Activated CD4-positive, alpha-beta T cell treated with anti-CD3 and anti-CD28 coated beads for 36 hours (primary cell): ENCODE results near the gene PSKH1. TPM values are rescaled to one million over a fixed set of nuclear protein-coding genes. Genes with fewer than 3 reads are reported as not detected.
A peak's percentile ranks its signal among the peaks of the same experiment; 100 is the strongest.

Experiments
- ATAC-seq: fragments of 200-7000 bp; cut with Tn5 transposase; one replicate; pipeline ENCODE4 v1.10.0; 2021; ENCODE audit warnings: mild to moderate bottlenecking, moderate library complexity
- CTCF ChIA-PET: fragments of 350-600 bp; sonication (Branson Sonifier 250); formaldehyde crosslinking; loops from one replicate; lab custom pipeline; 2021; ENCODE audit warnings: antibody characterized with exemption; lab: Charles Lee
- POLR2A ChIA-PET: fragments of 350-600 bp; sonication (Branson Sonifier 250); formaldehyde crosslinking; loops from one replicate; lab custom pipeline; 2021; ENCODE audit warnings: antibody characterized with exemption, inconsistent platforms; lab: Charles Lee
- DNase-seq: peaks from one replicate; pipeline ENCODE4 v3.0.0-alpha.2; 2020
- H3K27ac Mint-ChIP-seq: one replicate; pipeline ENCODE4 v1.8.0; 2021; ENCODE audit warnings: mixed read lengths
- H3K27me3 Mint-ChIP-seq: one replicate; pipeline ENCODE4 v1.8.0; 2021; ENCODE audit warnings: mixed read lengths
- H3K36me3 Mint-ChIP-seq: one replicate; pipeline ENCODE4 v1.8.0; 2021; ENCODE audit warnings: low read depth, mixed read lengths
- H3K4me1 Mint-ChIP-seq: one replicate; pipeline ENCODE4 v1.8.0; 2021; ENCODE audit warnings: mixed read lengths
- H3K4me3 Mint-ChIP-seq: one replicate; pipeline ENCODE4 v1.8.0; 2021; ENCODE audit warnings: mild to moderate bottlenecking, moderate library complexity, mixed read lengths
- H3K9me3 Mint-ChIP-seq: one replicate; pipeline ENCODE4 v1.8.0; 2021; ENCODE audit warnings: low read depth, mixed read lengths
- intact Hi-C, 2 experiments: fragments of 100-400 bp; cut with DNase I in 1 of 2; cut with micrococcal nuclease in 1 of 2; formaldehyde crosslinking; loops; one replicate each; pipeline versions ENCODE4 v1.14.2 to v1.15.1; 2022 to 2024; cut with DNase I, micrococcal nuclease
- total RNA-seq, 2 experiments: library from RNA; stranded (reverse); gene quantifications; one replicate each; pipeline ENCODE4 v1.2.3, GENCODE V29; 2021

Gene PSKH1
- total RNA-seq, 2 experiments from 2014 or later: 11.7 to 11.9 TPM

- ChIA-PET POLR2A (interaction anchor here (0.6 to 1.4 kb wide), 2 partner anchors 26 to 64 kb away, joined by 3 read pairs; no protein-coding TSS in a partner anchor), CTCF (interaction anchor here (0.6 to 2.6 kb wide), 9 partner anchors 12 to 124 kb away, joined by 3 to 14 read pairs (median 4); no protein-coding TSS in a partner anchor)
- Mint-ChIP-seq H3K36me3 (peaks cover 28% of the 10 kb centered on the region), H3K27me3 (no peaks in the 10 kb centered on the region), H3K9me3 (no peaks in the 10 kb centered on the region), H3K4me3 (no peak overlapping the region), H3K27ac (peak overlapping the region; percentile 76), H3K4me1 (peaks cover 28% of the 10 kb centered on the region)
- no peak for ATAC-seq
- no peak for DNase-seq
- intact Hi-C loops: no loop called here
Measured at GRCh38 chr16:67940446-67941089, 47.5 kb downstream of the PSKH1 start.

- intact Hi-C loops: no loop called here
- no peak overlapping the region for H3K4me3 Mint-ChIP-seq
- CTCF ChIA-PET: interaction anchor here (0.7 to 2.6 kb wide), 16 partner anchors 13 to 125 kb away, joined by 3 to 14 read pairs (median 4); no protein-coding TSS in a partner anchor
- H3K27ac Mint-ChIP-seq: no peak overlapping the region
- H3K27me3 Mint-ChIP-seq: no peaks in the 10 kb centered on the region
- POLR2A ChIA-PET: no interaction called here
- H3K36me3 Mint-ChIP-seq: peaks cover 25% of the 10 kb centered on the region
- DNase-seq (no peak), ATAC-seq (no peak)
- H3K9me3 Mint-ChIP-seq: no peaks in the 10 kb centered on the region
- H3K4me1 Mint-ChIP-seq: peaks cover 28% of the 10 kb centered on the region
Measured at GRCh38 chr16:67941469-67942199, 48.6 kb downstream of the PSKH1 start.

- no peaks in the 10 kb centered on the region for H3K27me3 Mint-ChIP-seq
- no peaks in the 10 kb centered on the region for H3K9me3 Mint-ChIP-seq
- intact Hi-C loops: no loop called here
- no peak overlapping the region for H3K4me3 Mint-ChIP-seq
- H3K27ac Mint-ChIP-seq: no peak overlapping the region
- POLR2A ChIA-PET: no interaction called here
- H3K4me1 Mint-ChIP-seq: peaks cover 24% of the 10 kb centered on the region
- peaks cover 22% of the 10 kb centered on the region for H3K36me3 Mint-ChIP-seq
- ATAC-seq: peak; percentile 64
- DNase-seq: peak; percentile 56
- CTCF ChIA-PET: interaction anchor here (0.6 to 2.5 kb wide), 15 partner anchors 14 to 126 kb away, joined by 3 to 8 read pairs (median 3); partner anchors contain the start of gene DPEP3
Measured at GRCh38 chr16:67942200-67942509, 49.1 kb downstream of the PSKH1 start.

GRCh38 chr16:67942510-67943255, 49.6 kb downstream of the PSKH1 start:
- peaks cover 21% of the 10 kb centered on the region for H3K4me1 Mint-ChIP-seq
- H3K27ac Mint-ChIP-seq: no peak overlapping the region
- intact Hi-C loops: no loop called here
- DNase-seq: no peak
- no peaks in the 10 kb centered on the region for H3K27me3 Mint-ChIP-seq
- POLR2A ChIA-PET: no interaction called here
- H3K9me3 Mint-ChIP-seq: no peaks in the 10 kb centered on the region
- no peak for ATAC-seq
- CTCF ChIA-PET: interaction anchor here (0.6 to 2.5 kb wide), 16 partner anchors 13 to 430 kb away, joined by 3 to 8 read pairs (median 3); partner anchors contain the start of gene DPEP3
- peaks cover 19% of the 10 kb centered on the region for H3K36me3 Mint-ChIP-seq
- H3K4me3 Mint-ChIP-seq: no peak overlapping the region

GRCh38 chr16:67943256-67943618, 50.2 kb downstream of the PSKH1 start:
- H3K4me3 Mint-ChIP-seq: no peak overlapping the region
- ATAC-seq: no peak
- no peak overlapping the region for H3K27ac Mint-ChIP-seq
- H3K9me3 Mint-ChIP-seq: no peaks in the 10 kb centered on the region
- no peaks in the 10 kb centered on the region for H3K27me3 Mint-ChIP-seq
- POLR2A ChIA-PET: no interaction called here
- no peak for DNase-seq
- H3K36me3 Mint-ChIP-seq: peaks cover 19% of the 10 kb centered on the region
- CTCF ChIA-PET: interaction anchor here (0.6 to 1.2 kb wide), 3 partner anchors 37 to 612 kb away, joined by 3 read pairs; partner anchors contain the start of gene DPEP3
- intact Hi-C loops: no loop called here
- peaks cover 21% of the 10 kb centered on the region for H3K4me1 Mint-ChIP-seq

- peaks cover 21% of the 10 kb centered on the region for H3K4me1 Mint-ChIP-seq
- no peaks in the 10 kb centered on the region for H3K27me3 Mint-ChIP-seq
- ATAC-seq (no peak), DNase-seq (no peak)
- no peak within 1 kb of the TSS for H3K4me3 Mint-ChIP-seq
- ChIA-PET CTCF (interaction anchor here (0.6 to 1.3 kb wide), 3 partner anchors 8 to 613 kb away, joined by 3 to 5 read pairs (median 3); partner anchors contain the start of gene DPEP3), POLR2A (interaction anchor here (0.7 to 1.0 kb wide), 2 partner anchors 8 to 139 kb away, joined by 3 read pairs; no protein-coding TSS in a partner anchor)
- H3K9me3 Mint-ChIP-seq: no peaks in the 10 kb centered on the region
- no peak within 1 kb of the TSS for H3K27ac Mint-ChIP-seq
- peaks cover 18% of the 10 kb centered on the region for H3K36me3 Mint-ChIP-seq
- intact Hi-C loops: no loop called here
Measured at GRCh38 chr16:67943619-67944504, 50.8 kb downstream of the PSKH1 start, which contains the start of gene LCAT. LCAT (minus strand) TSS chr16:67944120; CDS start chr16:67944101, 19 bp downstream.

- intact Hi-C loops: no loop called here
- Mint-ChIP-seq H3K4me1 (peaks cover 13% of the 10 kb centered on the region), H3K27ac (no peak overlapping the region), H3K27me3 (no peaks in the 10 kb centered on the region), H3K9me3 (no peaks in the 10 kb centered on the region), H3K4me3 (no peak overlapping the region), H3K36me3 (peaks cover 12% of the 10 kb centered on the region)
- CTCF ChIA-PET: interaction anchor here (1.3 kb wide), 1 partner anchor 9 kb away, joined by 5 read pairs; no protein-coding TSS in a partner anchor
- DNase-seq (no peak), ATAC-seq (no peak)
- POLR2A ChIA-PET: interaction anchor here (1.0 kb wide), 1 partner anchor 9 kb away, joined by 3 read pairs; no protein-coding TSS in a partner anchor
Measured at GRCh38 chr16:67944690-67945391, 51.8 kb downstream of the PSKH1 start.

- CTCF ChIA-PET: no interaction called here
Measured at GRCh38 chr16:67945392-67945933, 52.4 kb downstream of the PSKH1 start.

GRCh38 chr16:67946128-67946569, 53.1 kb downstream of the PSKH1 start:
- CTCF ChIA-PET: interaction anchor here (1.4 kb wide), 2 partner anchors 46 to 129 kb away, joined by 3 read pairs; no protein-coding TSS in a partner anchor
- Mint-ChIP-seq H3K4me3 (no peak overlapping the region), H3K27me3 (no peaks in the 10 kb centered on the region), H3K36me3 (peaks cover 6% of the 10 kb centered on the region), H3K27ac (no peak overlapping the region), H3K9me3 (no peaks in the 10 kb centered on the region), H3K4me1 (peaks cover 7% of the 10 kb centered on the region)
- POLR2A ChIA-PET: no interaction called here
- intact Hi-C loops: no loop called here
- no peak for ATAC-seq
- DNase-seq: no peak

More at GRCh38 chr16:67945392-67945933, 52.4 kb downstream of the PSKH1 start:
- Mint-ChIP-seq H3K36me3 (peaks cover 6% of the 10 kb centered on the region), H3K27me3 (no peaks in the 10 kb centered on the region), H3K27ac (no peak overlapping the region), H3K9me3 (no peaks in the 10 kb centered on the region), H3K4me1 (peaks cover 7% of the 10 kb centered on the region), H3K4me3 (no peak overlapping the region)
- DNase-seq: no peak
- no peak for ATAC-seq
- intact Hi-C loops: no loop called here
- POLR2A ChIA-PET: no interaction called here
